Neutrophil (primary cell): ENCODE measurements around the gene UCKL1.

Source experiments
- H3K27ac ChIP-seq: fragments of 200-600 bp; sonication (generic); 2 replicates; pipeline ENCODE4 v1.5.1; 2016; ENCODE audit warnings: mild to moderate bottlenecking, moderate library complexity
- H3K27me3 ChIP-seq: fragments of 200-600 bp; sonication (generic); 2 replicates; pipeline ENCODE4 v1.6.0; 2016; ENCODE audit warnings: mild to moderate bottlenecking
- H3K36me3 ChIP-seq: fragments of 200-600 bp; sonication (generic); 2 replicates; pipeline ENCODE4 v1.5.1; 2017
- H3K4me1 ChIP-seq, 2 experiments: fragments of 200-600 bp in 1 of 2; sonication (generic) in 1 of 2; 1 replicate in 1 of 2; 2 replicates in 1 of 2; pipeline versions ENCODE4 v1.5.1 to v1.6.1; 2013 to 2016; ENCODE audit warnings: low read depth in 1 of 2, low read length in 1 of 2, mild to moderate bottlenecking in 1 of 2, moderate library complexity in 1 of 2; ENCODE audit not compliant: control insufficient read depth in 1 of 2, insufficient read depth in 1 of 2
- H3K4me3 ChIP-seq, 2 experiments: fragments of 200-600 bp in 1 of 2; sonication (generic) in 1 of 2; 1 replicate in 1 of 2; 2 replicates in 1 of 2; pipeline ENCODE4 v1.5.1; 2013 to 2016; ENCODE audit warnings: low read depth in 1 of 2, low read length in 1 of 2, mild to moderate bottlenecking in 1 of 2, moderate library complexity in 1 of 2
- H3K9me3 ChIP-seq: fragments of 200-600 bp; sonication (generic); 2 replicates; pipeline ENCODE4 v1.5.1; 2016
- CTCF ChIP-seq: fragments of 200-600 bp; sonication (generic); IDR thresholded peaks from 2 replicates; pipeline ENCODE4 v1.5.1; 2016; ENCODE audit warnings: antibody characterized with exemption

Gene UCKL1

GRCh38 chr20:63966944-63967322, 10.7 kb upstream of the UCKL1 start:
- H3K4me3 ChIP-seq = no peak overlapping the region
- H3K36me3 ChIP-seq = peaks cover 14% of the 10 kb centered on the region
- no peaks in the 10 kb centered on the region for H3K9me3 ChIP-seq
- TF ChIP-seq CTCF = no peak
- H3K27ac ChIP-seq = no peak overlapping the region
- H3K4me1 ChIP-seq = peaks cover 3 to 10% of the 10 kb centered on the region in 2 experiments
- peaks cover 25% of the 10 kb centered on the region for H3K27me3 ChIP-seq

GRCh38 chr20:63966172-63966943, 10.1 kb upstream of the UCKL1 start:
- Histone ChIP-seq H3K4me1 (peaks cover 3 to 10% of the 10 kb centered on the region in 2 experiments), H3K27me3 (peaks cover 24% of the 10 kb centered on the region), H3K9me3 (no peaks in the 10 kb centered on the region), H3K4me3 (no peak overlapping the region), H3K36me3 (peaks cover 14% of the 10 kb centered on the region), H3K27ac (no peak overlapping the region)
- no peak for TF ChIP-seq CTCF

GRCh38 chr20:63964412-63964811, 8.2 kb upstream of the UCKL1 start:
- Histone ChIP-seq H3K4me3 (no peak overlapping the region), H3K27me3 (peaks cover 8% of the 10 kb centered on the region), H3K9me3 (no peaks in the 10 kb centered on the region), H3K36me3 (peaks cover 14% of the 10 kb centered on the region), H3K4me1 (peaks cover 3 to 5% of the 10 kb centered on the region in 2 experiments), H3K27ac (no peak overlapping the region)
- no peak for TF ChIP-seq CTCF

- Histone ChIP-seq H3K27ac (no peak overlapping the region), H3K9me3 (no peaks in the 10 kb centered on the region), H3K27me3 (peaks cover 3% of the 10 kb centered on the region), H3K36me3 (peaks cover 14% of the 10 kb centered on the region), H3K4me3 (no peak overlapping the region), H3K4me1 (peaks cover 0 to under 1% of the 10 kb centered on the region in 2 experiments)
- no peak for TF ChIP-seq CTCF
These were observed 7.6 kb upstream of the UCKL1 start for GRCh38 chr20:63963784-63964301.

GRCh38 chr20:63963348-63963741, 7.1 kb upstream of the UCKL1 start:
- Histone ChIP-seq H3K27ac (no peak overlapping the region), H3K4me3 (no peak overlapping the region), H3K27me3 (no peaks in the 10 kb centered on the region), H3K9me3 (no peaks in the 10 kb centered on the region), H3K36me3 (peaks cover 14% of the 10 kb centered on the region), H3K4me1 (no peaks in the 10 kb centered on the region)
- TF ChIP-seq CTCF = no peak
